Stimulated activated CD4-positive, alpha-beta T cell treated with anti-CD3 and anti-CD28 coated beads, Interleukin-12 subunit alpha, Interleukin-12 subunit beta, amount 100 ng/mL, for 4 hours (primary cell): ENCODE data around the gene CHM.
"Not testable (repeated sequence)": the region's sequence is repeated elsewhere in the genome, so short reads cannot be mapped to it uniquely, and the experiment has no call there.

Experiments used
- DNase-seq: peaks from one replicate; pipeline ENCODE4 v3.0.0-alpha.2; 2020

The CHM gene

DNA sequence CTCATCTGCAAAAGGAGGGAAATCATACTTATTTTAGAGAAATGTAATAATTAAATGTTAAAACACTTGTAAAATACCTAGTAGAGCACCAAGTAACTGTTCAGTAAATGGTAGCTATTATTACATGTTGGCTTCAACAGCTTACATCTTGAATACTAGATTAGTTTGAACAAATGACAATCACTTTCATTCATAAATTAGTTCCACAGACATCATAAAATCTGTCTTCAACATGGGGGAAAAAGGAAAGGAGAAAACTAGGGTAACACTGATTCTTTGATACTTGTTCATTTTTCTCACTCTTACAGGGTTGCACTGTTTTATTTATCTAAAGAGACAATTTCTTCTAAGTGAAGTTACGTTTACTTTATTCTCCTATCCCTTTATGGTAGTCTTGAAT lies 51.7 kb downstream of the CHM start:
- DNase-seq, result no peak

DNA sequence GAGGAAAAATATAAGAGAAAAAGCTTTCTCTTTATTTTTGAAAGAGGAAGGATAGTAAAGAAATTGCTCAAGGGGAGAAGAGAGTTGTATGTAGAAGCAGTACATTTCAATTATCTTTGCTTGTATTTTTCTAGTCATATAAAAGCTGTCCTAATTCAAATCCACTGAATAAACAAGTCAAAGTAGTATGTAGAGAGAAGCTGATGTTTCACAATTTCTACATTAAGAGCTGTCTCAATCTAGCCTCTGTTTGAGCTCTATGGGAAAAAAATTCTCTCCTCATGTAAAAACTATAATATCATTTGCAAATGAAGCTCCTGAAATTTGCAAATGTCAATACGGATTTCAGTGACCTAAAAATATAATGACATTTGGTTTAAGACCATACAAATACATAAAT lies 52.6 kb downstream of the CHM start:
- no peak for DNase-seq

DNA sequence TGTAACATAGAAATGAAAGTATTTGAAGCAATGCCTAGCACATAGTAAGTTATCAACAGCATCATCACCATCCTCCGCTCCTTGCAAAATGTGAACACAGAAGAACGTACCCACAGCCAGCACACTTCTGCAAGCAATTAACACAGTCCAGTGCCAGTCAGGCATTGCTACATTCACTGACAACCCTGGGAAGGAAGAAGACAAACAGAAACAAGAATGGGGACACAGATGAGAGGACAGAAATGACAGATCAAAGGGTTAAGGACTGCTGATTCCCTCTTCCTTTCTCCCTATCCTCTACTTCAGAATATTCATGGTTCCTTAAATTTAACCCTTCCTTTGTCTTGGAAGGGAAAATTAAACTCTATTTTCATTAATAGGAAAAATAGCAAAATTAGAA lies 53.1 kb downstream of the CHM start:
- DNase-seq, result no peak

DNA sequence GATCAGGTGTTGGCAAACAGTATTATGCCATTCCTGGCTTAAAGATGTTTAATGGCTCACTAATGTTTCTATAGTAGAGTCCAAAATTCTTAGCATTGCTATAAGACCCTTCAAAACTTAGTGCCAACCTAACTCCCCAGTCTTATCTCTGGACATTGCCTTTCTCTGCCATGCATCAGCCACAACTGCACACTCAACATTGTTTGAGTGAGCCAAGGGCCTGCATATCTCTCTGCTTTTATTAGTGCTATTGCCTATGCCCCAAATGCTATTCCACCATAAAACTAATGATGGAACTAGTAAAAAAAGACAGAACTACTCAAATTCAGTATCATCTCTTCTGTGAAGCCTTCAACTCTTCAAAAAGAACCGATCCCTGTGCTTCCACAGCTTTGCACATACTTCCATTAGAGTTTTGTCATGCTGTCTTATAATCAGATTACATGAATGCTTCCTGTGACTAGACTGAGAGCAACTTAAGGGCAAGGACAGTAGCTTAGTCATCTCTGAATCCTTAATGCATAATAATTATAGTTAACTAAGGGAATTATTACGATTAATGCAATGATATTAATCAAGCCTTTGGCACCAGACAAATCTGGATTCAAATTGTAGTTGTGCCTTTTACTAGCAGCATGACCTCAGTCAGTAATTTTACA lies 53.7 kb downstream of the CHM start:
- DNase-seq, result no peak

DNA sequence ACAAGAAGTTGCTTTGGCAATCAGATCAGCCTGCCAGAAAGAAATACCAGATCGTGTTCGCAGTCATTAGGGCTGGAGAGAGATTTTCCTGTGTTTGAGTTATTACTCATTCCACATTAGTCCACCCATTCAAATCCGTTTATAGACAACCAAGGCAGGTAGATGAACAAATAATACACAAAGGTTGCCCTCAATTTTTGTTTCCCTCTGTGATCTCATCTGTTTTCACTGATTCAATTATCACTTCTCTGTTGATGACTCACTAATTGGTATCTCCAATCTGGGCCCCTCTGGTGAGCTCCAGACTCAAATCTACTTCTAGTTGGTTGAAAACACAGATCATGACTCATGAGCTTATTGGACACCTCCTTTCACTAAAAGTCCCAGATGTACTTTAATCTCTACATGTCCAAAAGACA lies 54.5 kb downstream of the CHM start:
- no peak for DNase-seq

DNA sequence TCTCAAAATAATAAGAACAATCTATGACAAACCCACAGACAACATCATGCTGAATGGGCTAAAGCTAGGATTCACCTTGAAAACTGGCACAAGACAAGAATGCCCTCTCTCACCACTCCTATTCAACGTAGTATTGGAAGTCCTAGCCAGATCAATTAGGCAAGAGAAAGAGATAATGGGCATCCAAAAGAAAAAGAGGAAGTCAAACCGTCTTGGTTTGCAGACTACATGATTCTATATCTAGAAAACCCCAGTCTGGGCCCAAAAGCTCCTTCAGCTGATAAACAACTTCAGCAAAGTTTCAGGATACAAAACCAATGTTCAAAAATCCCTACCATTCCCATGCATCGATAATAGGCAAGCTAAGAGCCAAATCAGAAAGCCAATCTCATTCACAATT lies 59.0 kb downstream of the CHM start:
- no peak for DNase-seq

DNA sequence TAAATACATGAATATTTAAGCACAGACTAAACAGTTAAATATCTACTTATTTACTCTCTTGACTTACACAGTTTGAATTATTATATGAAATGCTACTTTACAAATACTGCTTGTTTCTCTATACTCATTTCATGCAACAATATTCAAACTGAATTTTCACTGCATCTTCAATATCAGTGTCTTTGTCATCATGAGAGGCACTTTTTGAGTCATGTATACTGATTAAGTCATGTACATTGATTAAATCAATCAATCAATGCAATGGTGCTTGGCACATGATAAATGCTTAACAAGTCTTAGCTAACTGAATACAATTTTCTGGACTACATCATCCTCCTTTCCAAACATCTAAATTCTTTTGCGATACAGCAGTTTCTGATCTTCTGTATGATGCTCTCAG lies 67.1 kb downstream of the CHM start:
- DNase-seq, result no peak

DNA sequence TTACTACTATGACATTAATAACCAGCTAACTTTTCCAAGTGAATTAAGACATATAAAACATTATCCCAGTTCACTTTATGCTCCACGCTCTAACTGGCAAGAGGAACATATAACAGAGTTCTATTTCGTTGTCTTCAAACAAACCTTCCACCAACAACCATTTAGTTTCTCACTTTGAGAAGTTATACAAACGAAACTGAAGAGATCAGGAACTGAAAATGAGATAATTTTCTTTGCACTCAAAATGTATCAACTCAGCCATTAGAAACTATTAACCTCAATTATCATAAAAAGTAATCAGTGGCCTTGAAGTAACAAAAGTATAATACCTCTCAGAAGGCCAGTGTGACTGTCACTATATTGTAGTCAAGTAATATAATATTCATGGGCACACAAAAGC lies 70.1 kb downstream of the CHM start:
- no peak for DNase-seq

DNA sequence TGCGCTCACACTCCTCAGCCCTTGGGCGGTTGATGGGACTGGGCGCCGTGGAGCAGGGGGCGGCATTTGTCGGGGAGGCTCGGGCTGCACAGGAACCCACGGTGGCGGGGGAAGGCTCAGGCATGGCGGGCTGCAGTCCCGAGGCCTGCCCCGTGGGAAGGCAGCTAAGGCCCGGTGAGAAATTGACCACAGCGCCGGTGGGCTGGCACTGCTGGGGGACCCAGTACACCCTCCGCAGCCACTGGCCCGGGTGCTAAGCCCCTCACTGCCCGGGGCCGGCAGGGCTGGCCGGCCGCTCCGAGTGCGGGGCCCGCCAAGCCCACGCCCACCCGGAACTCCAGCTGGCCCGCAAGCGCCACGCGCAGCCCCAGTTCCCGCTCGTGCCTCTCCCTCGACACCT lies 75.0 kb downstream of the CHM start:
- DNase-seq, result not testable (repeated sequence)

DNA sequence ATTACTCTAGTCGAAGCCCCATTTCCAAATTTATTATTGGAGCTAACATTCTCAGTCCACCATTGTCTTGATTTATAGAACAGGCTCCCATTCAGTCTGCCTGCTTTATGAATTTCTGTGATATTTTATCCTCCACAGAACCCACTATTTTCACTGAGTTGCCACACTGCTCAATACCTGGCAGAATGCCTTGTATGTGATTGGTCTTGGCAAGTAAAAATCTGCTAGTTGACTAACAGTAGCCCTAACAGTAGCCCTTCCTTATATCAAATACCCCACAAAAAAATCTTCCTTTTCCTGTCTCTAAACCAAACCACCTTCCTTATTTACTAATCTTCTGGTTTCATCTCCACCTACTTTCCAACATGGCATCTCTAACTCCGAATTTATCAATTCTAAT lies 82.6 kb downstream of the CHM start:
- no peak for DNase-seq

DNA sequence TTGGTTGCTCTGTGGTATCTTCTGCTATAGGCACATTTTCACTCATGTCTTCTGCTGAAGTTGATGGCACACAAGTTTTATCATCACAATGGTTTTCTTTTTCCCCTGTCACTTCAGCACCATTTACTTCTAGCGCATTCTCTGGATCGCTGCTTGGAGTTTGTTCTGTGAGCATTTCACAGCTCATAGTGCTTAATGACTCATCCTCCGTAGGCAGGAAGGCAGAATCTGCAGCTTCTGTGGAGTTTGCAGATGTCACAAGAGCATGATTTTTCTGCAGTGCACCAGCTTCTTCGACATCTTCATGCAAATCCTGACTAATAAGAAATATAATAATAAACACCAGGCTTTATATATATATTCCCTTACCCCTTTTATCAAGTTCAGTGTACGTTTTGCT lies 83.6 kb downstream of the CHM start:
- no peak for DNase-seq

DNA sequence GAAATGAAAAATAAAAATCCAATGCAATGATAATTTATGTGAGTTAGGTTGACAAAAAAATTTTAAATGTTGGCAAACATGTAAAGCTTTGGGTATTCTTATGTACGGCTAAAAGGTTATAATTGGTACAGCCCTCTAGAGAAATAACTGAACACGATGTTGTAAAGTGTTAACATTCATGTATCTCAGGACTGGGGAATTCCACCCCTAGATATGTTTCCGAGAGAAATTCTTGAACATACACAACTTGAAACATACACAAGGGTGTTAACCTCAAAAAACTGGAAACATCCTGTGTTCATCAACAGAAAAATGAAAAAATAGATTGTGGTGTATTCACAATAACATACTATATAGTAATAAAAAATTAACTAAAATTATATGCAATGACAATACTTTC lies 91.8 kb downstream of the CHM start:
- DNase-seq, result no peak

DNA sequence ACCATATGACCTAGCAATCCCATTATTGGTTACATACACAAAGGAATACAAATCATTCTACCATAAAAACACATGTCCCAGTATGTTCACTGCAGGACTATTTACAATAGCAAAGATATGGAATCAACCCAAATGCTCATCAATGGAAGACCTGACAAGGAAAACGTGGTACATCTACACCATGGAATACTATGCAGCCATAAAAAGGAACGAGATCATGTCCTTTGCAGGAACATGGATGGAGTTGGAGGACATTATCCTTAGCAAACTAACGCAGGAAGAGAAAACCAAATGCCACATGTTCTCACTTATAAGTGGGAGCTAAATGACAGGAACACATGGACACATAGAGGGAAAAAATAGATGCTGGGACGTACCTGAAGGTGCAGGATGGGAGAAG lies 102.6 kb downstream of the CHM start:
- DNase-seq, result not testable (repeated sequence)

DNA sequence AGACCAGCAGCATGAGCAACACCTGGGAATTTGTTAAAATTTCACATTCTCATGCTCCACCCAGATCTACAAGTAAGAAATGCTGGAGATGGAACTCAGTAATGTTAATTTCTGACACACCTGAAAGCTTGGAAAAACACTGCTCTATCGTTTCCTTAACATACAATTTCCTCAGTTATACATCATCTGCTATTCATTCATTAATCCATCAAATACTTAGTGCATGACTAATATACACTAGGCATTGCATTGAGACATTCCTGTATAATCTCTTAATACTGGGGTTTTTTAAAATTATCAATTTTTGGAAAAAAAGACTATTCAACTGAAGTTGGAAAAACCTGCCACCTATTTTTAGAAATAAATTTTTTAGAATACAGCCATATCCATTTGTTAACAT lies 106.1 kb downstream of the CHM start:
- DNase-seq, result no peak

DNA sequence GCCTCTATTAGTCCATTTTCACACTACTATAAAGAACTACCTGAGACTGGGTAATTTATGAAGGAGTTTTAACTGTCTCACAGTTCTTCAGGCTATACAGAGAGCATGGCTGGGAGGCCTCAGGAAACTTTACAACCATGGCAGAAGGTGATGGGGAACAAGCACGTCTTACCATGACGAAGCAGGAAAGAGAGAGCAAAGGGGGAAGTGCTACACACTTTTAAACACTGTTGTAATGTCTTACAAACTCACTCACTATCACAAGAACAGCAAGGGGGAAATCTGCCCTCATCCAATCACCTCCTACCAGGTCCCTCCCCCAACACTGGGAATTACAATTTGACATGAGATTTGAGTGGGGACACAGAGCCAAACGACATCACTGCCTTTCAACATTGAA lies 107.4 kb downstream of the CHM start:
- not testable (repeated sequence) for DNase-seq

DNA sequence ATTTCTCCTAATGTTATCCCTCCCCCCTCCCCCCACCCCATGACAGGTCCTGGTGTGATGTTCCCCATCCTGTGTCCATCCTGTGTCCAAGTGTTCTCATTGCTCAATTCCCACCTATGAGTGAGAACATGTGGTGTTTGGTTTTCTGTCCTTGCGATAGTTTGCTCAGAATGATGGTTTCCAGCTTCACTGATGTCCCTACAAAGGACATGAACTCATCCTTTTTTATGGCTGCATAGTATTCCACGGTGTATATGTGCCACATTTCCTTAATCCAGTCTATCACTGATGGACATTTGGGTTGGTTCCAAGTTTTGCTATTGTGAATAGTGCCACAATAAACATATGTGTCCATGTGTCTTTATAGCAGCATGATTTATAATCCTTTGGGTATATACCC lies 113.0 kb downstream of the CHM start:
- not testable (repeated sequence) for DNase-seq

DNA sequence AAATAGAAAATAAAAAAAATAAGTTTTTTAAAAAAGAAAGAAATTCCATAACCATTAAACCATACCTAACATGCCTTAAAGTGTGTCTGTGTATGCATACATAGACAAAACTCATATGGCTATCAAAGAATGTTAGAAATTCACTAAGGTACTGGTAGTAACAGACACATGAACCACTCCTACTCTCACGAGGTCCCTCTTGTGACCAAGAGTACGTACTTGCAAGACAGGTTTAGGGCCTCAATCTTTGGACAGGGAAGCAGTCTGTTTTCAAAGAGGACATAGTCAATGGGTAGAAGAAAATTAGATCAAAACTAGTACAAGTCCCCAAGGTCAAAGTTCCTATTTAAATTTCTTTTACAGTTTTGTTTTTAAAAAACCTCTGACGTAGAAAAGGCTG lies 117.3 kb downstream of the CHM start:
- no peak for DNase-seq

DNA sequence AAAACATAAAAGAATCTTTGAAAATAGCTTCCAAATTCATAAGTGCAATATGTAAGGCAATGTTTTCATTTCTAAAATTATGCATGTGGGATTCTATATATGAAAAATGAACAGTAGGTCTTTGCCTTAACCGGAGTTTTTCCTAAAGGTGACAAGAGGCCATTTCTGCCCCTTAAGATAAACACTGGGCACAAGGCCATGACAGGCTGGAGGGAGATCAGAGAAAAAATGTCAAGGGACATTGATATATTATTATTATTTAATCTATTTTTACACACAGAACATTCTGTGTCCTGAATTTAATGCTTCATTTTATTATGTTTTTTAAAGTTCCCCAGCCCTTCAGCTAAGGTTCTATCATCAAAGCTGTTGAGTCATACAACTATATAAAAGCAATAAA lies 118.8 kb downstream of the CHM start:
- no peak for DNase-seq

DNA sequence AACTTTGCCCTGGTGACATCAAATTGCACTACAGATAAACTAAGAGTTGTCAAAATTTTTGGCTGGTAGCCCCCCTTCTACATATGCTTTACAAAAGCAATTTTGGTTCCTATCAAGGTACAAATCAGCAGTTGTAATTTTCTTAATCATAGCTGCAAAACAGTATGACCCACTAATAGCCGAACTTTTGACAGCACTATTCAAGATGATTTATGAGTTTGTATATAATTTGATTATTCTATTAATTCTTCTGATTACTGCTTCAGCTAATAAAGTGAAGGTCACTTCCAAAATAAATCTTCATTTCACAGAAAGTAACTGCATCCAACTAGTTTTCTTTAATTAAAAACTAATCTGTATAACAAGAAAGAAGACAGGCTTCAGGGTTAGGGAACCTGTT lies 119.6 kb downstream of the CHM start:
- no peak for DNase-seq

DNA sequence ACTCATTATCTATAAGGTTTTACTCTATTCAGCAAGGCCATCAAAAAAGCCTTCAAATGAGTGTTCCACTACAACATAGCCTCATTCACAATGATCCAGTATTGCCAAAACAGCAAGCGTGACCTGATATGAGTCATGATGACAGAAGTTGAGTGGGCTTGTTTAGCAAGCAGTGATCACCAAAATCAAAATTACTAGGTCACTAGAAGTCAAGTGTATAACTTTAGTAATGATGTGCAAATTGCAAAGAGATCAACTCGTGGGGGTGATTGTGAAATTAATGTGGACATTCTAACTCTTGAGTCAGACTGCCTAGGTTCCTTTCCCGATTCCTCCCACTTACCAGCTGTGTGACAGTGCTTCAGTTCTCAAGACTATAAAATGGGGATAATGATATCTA lies 124.5 kb downstream of the CHM start:
- DNase-seq, result no peak

DNA sequence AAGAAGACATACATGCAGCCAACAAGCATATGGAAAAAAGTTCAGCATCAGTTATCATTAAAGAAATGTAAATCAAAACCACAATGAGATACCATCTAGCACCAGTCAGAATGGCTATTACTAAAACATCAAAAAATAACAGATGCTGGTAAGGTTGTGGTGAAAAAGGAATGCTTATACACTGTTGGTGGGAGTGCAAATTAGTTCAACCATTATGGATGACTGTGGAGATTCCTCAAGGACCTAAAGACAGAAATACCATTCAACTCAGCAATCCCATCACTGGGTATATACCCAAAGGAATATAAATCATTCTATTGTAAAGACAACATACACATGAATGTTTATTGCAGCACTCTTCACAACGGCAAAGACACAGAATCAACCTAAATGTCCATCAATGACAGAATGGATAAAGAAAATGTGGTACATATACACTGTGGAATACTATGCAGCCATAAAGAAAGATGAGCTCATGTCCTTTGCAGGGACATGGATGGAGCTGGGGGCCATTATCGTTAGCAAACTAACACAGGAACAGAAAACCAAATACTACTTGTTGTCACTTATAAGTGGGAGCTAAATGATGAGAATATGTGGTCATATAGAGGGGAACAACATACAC lies 130.6 kb downstream of the CHM start:
- not testable (repeated sequence) for DNase-seq

DNA sequence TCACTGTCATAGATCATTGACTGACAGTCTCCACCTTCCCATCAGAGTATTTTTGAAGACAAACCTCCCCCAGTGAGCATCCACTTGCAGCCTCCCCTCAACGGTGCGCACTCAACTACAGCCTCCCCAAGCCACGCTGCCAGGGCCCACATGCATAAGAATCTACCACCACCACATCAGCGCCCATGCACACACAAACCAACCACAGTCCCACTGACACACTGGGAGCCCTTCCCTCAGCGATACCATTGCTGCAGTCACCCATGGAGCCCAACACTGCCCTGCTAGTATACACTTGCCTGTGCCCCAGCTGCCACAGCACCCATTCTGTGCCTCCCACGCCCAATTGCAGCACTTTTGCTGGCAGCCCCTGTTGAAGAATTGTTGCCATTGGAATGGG lies 132.9 kb downstream of the CHM start:
- DNase-seq, result no peak

DNA sequence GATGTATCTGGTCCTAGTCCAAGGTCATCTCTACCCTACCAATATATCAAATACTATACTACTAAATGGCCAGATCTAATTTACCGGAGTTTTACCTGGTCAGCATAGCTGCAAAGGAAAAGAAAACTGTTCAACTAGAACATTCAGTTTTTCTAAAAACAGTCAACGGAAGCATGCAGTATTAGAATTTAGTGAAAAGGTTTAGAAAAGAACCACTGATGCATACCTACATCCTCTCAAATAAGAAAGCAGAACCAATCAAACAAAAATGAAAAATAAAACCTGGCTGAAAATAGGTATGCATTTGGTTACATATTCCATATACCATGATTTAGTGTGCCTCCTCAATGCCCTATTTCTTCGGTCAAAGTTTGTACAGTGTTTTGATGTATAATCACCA lies 140.0 kb downstream of the CHM start:
- no peak for DNase-seq

DNA sequence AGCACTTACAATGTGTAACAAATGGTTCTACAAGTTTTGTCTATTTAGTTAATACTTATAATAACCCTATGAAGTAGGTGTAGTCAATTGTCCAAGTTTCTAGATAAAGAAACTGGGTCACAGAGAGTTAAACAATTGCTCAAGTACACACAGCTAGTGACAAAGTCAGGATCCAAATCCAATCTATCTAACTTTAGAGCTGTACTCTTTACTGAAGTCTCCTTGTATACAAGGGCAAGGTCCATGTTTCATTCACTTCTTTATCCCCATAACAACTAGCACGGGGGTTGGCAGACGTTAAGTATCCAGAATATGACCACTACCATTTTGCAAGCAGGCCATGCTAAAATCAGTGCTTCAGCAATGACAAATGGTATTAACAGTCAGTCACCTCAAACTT lies 141.0 kb downstream of the CHM start:
- DNase-seq, result no peak

DNA sequence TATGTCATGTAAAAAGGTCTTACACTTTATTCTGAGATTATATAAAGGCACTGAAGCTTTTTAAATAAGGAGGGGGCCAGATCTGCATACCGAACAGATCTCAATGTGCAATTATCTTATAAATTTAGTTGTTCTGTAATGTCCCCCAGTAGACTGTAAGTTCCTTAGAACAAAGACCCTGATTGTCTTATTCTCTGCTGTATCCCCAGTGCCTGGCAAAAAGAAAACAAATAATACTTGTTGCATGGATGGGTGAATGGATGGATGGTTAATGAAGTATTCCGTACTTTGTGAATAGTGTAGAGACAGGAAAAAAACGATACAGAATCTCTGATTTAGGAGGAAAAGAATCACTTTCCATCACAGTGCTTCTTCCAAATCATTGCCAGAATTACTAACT lies 141.5 kb downstream of the CHM start:
- DNase-seq, result no peak
